K562 (cell line): ENCODE measurements around the gene RBM4B. TPM values are rescaled to one million over a fixed set of nuclear protein-coding genes. Genes with fewer than 3 reads are reported as not detected.

Experiments used
- ATAC-seq: fragments of 200-7000 bp; cut with Tn5 transposase; 3 replicates; pipeline ENCODE4 v1.9.1; 2020; ENCODE audit warnings: moderate library complexity
- BruUV-seq: library from RNA; stranded (reverse); fragments of 400-500 nt; replicated peaks from 2 replicates; lab custom pipeline; 2021; lab: Mats Ljungman, UMichigan
- CTCF ChIA-PET: fragments of 300-600 bp; formaldehyde crosslinking; extraction: SDS; loops from one replicate; lab custom pipeline; 2021; ENCODE audit warnings: low intra/inter-chr PET ratio; lab: Yijun Ruan, JAX
- POLR2A ChIA-PET: fragments of 300-600, 350-650 bp; sonication (Branson Sonifier 250); formaldehyde crosslinking; extraction: SDS; loops from one replicate; lab custom pipeline; 2021; ENCODE audit warnings: antibody characterized with exemption, inconsistent platforms; lab: Yijun Ruan, JAX
- DNase-seq, 4 experiments: peaks; one replicate each; pipeline versions ENCODE4 v3.0.0 to v3.0.0-alpha.2; 2011 to 2018; ENCODE audit warnings: low spot score in 3 of 4, mixed read lengths in 3 of 4; ENCODE audit errors: extremely low read depth in 1 of 4
- FAIRE-seq: peaks from 2 replicates; lab custom pipeline; 2011; peaks lifted over from hg19 to GRCh38; lab: Jason Lieb, UNC
- H2AFZ ChIP-seq: 2 replicates; pipeline ENCODE4 v1.6.0; 2011; ENCODE audit warnings: low read depth, low read length, control low read depth, inconsistent platforms
- H3K27ac ChIP-seq: fragments of 200-600 bp; 3 replicates; pipeline ENCODE4 v1.8.0; 2011; ENCODE audit warnings: low read depth, mild to moderate bottlenecking, control low read depth, inconsistent platforms, low read length, moderate library complexity, mixed read lengths; ENCODE audit errors: extremely low read depth
- H3K27me3 ChIP-seq, 2 experiments: fragments of 300-600 bp in 1 of 2; 2 replicates in 1 of 2; 3 replicates in 1 of 2; pipeline versions ENCODE4 v1.6.0 to v1.8.0; 2011; ENCODE audit warnings: inconsistent platforms in 2 of 2, low read length in 2 of 2, mild to moderate bottlenecking in 1 of 2, mixed read lengths in 1 of 2, moderate library complexity in 1 of 2; ENCODE audit not compliant: control insufficient read depth in 2 of 2, insufficient read depth in 2 of 2
- H3K36me3 ChIP-seq: fragments of 300-600 bp; 3 replicates; pipeline ENCODE4 v1.8.0; 2011; ENCODE audit warnings: mild to moderate bottlenecking, low read length, inconsistent platforms; ENCODE audit not compliant: control insufficient read depth, insufficient read depth
- H3K4me1 ChIP-seq, 2 experiments: fragments of 200-600 bp in 1 of 2; replicated peaks in 1 of 2; 2 replicates in 1 of 2; 3 replicates in 1 of 2; pipeline versions ENCODE4 v1.5.1 to v1.8.0; 2011; ENCODE audit warnings: inconsistent platforms in 2 of 2, low read length in 2 of 2, mild to moderate bottlenecking in 1 of 2, mixed read lengths in 1 of 2, moderate library complexity in 1 of 2; ENCODE audit not compliant: control insufficient read depth in 2 of 2, insufficient read depth in 2 of 2
- H3K4me2 ChIP-seq: 2 replicates; pipeline ENCODE4 v1.6.1; 2011; ENCODE audit warnings: low read length, control low read depth, inconsistent platforms, mixed read lengths; ENCODE audit not compliant: insufficient read depth
- H3K4me3 ChIP-seq: fragments of 200-600 bp; sonication (generic), shearing (Covaris generic); 2 replicates; pipeline ENCODE4 v1.5.1; 2016; ENCODE audit warnings: control low read depth, inconsistent platforms
- H3K79me2 ChIP-seq: fragments of 200-600 bp; 3 replicates; pipeline ENCODE4 v1.8.0; 2011; ENCODE audit warnings: low read length, inconsistent platforms; ENCODE audit not compliant: control insufficient read depth, insufficient read depth
- H3K9ac ChIP-seq, 2 experiments: 2 replicates each; pipeline versions ENCODE4 v1.6.0 to v1.6.1; 2011; ENCODE audit warnings: low read depth in 2 of 2, low read length in 2 of 2, control low read depth in 1 of 2, inconsistent platforms in 1 of 2, mild to moderate bottlenecking in 1 of 2, mixed read lengths in 1 of 2; ENCODE audit not compliant: insufficient read depth in 1 of 2
- H3K9me1 ChIP-seq: one replicate; pipeline ENCODE4 v1.6.0; 2011; ENCODE audit warnings: inconsistent platforms, mild to moderate bottlenecking, low read length, moderate library complexity; ENCODE audit not compliant: control insufficient read depth, insufficient read depth
- H3K9me3 ChIP-seq: replicated peaks from 2 replicates; pipeline ENCODE4 v1.5.1; 2011; ENCODE audit warnings: low read depth, low read length, inconsistent platforms; ENCODE audit not compliant: control insufficient read depth, insufficient read depth
- H4K20me1 ChIP-seq: replicated peaks from 2 replicates; pipeline ENCODE4 v1.6.1; 2011; ENCODE audit warnings: low read length, inconsistent platforms, mixed read lengths; ENCODE audit not compliant: control insufficient read depth, insufficient read depth
- LCOR ChIP-seq: sonication (generic); formaldehyde crosslinking; IDR thresholded peaks from 2 replicates; pipeline ENCODE4 v1.8.0; 2022; ENCODE audit warnings: mild to moderate bottlenecking, missing genetic modification reagents
- NFIC ChIP-seq: fragments of 450-650 bp; IDR thresholded peaks from 2 replicates; pipeline ENCODE4 v1.6.1; 2017; ENCODE audit warnings: mild to moderate bottlenecking, inconsistent platforms
- NRF1 ChIP-seq, 2 experiments: fragments of 450-650 bp; IDR thresholded peaks in 1 of 2; conservative IDR thresholded peaks in 1 of 2; 2 replicates each; pipeline ENCODE4 v1.6.1; 2014; ENCODE audit warnings: mild to moderate bottlenecking in 2 of 2
- PCBP2 ChIP-seq: fragments of 200-400 bp; formaldehyde crosslinking; IDR thresholded peaks from 2 replicates; pipeline ENCODE4 v1.6.1; 2018; ENCODE audit warnings: low read length, low read depth, mild to moderate bottlenecking, moderate library complexity; ENCODE audit not compliant: poor library complexity, severe bottlenecking
- RUNX1 ChIP-seq: sonication (generic); IDR thresholded peaks from 2 replicates; pipeline ENCODE4 v1.6.1; 2016; ENCODE audit warnings: antibody characterized with exemption, low read depth
- ZNF785 ChIP-seq: fragments of 250-450 bp; sonication (Bioruptor Pico); IDR thresholded peaks from 2 replicates; pipeline ENCODE4 v1.4.0; 2020; ENCODE audit warnings: mild to moderate bottlenecking
- WGBS: fragments of 100-300 bp; shearing (Covaris generic); methylation state at CpG from one replicate; pipeline ENCODE4 v1.1.6; 2016; ENCODE audit warnings: low coverage, mixed read lengths; ENCODE audit not compliant: insufficient coverage; ENCODE audit errors: missing lambda C conversion rate; 5-methylcytosine and 5-hydroxymethylcytosine counted together
- in situ Hi-C: fragments of 300-500 bp; cut with MboI; formaldehyde crosslinking; loops from 4 replicates; pipeline ENCODE4 v1.15.0; 2018; ENCODE audit warnings: inconsistent platforms, mixed read lengths
- intact Hi-C: fragments of 100-400 bp; cut with micrococcal nuclease; formaldehyde crosslinking; loops from 2 replicates; pipeline ENCODE4 v1.14.2; 2022
- polyA plus RNA-seq, 8 experiments: library from polyadenylated mRNA; depleted of rRNA in 4 of 8; stranded (reverse) in 5 of 8; unstranded in 3 of 8; fragments of >200 nt; fragmentation: Nextera tagmentation in 2 of 8; fragmentation: Illumina TruSeq in 1 of 8; extraction: Ambion mirVana in 2 of 8; extraction: Trizol in 1 of 8; gene quantifications; 2 replicates each; pipeline versions ENCODE4 v1.2.1 to v1.2.3, GENCODE V29; 2011 to 2014; ENCODE audit warnings: inconsistent platforms in 1 of 8, missing spikeins in 1 of 8
- total RNA-seq, 7 experiments: library from RNA; depleted of rRNA in 6 of 7; stranded (reverse); fragments of >200 nt in 6 of 7; fragmentation: Illumina TruSeq in 2 of 7; extraction: Trizol in 2 of 7; gene quantifications; 2 replicates each; pipeline versions ENCODE4 v1.2.1 to v1.2.3, GENCODE V29; 2011 to 2021; ENCODE audit warnings: low replicate concordance in 1 of 7
- TF ChIP-seq, protein P1 (sequence below), 2 experiments: IDR thresholded peaks; 2 replicates each; pipeline ENCODE4 v1.6.1; 2011; ENCODE audit warnings: borderline replicate concordance in 1 of 2, control low read depth in 1 of 2, low read depth in 1 of 2, low read length in 1 of 2, mild to moderate bottlenecking in 1 of 2, mixed read lengths in 1 of 2, moderate library complexity in 1 of 2; ENCODE audit not compliant: insufficient read depth in 1 of 2, insufficient read length in 1 of 2, poor library complexity in 1 of 2, severe bottlenecking in 1 of 2; ENCODE audit errors: extremely low read depth in 1 of 2

RBM4B gene
- total and polyA plus RNA-seq, 9 of the 15 experiments (the other 6 are each of a cell fraction or from before 2014, with no cell fraction given), result 14.6 to 39.9 (median 23.3) TPM

DNA sequence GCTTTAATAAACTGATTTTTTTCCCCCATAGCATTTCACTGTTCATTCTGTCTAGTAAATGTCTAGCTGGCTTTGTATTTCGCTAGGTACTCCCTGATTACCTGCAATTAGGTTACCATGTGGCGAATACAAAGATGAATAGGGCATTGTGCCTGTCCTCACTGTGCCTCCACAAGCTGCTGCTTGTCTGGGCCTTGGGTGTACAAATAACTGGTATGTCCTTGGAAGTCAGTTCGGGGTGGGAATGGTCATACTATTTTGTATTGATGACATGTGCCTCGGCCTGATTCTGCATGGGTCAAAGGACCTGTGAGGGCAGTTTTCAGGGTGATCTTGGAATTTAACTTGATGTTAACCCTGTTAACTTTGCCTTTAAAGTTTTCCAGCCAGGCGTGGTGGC is 27.8 kb downstream of the RBM4B start:
- no peak for DNase-seq
- TF ChIP-seq PCBP2, result no peak
- no peak for TF ChIP-seq RUNX1
- TF ChIP-seq NFIC, result no peak
- TF ChIP-seq NRF1 (conservative IDR thresholded peaks at IDR 0.05 in 1 of 2, IDR thresholded peaks at IDR 0.05 in 1 of 2), result no peak
- TF ChIP-seq ZNF785 (CRISPR knock-in tag), result no peak
- TF ChIP-seq, protein P1, sequence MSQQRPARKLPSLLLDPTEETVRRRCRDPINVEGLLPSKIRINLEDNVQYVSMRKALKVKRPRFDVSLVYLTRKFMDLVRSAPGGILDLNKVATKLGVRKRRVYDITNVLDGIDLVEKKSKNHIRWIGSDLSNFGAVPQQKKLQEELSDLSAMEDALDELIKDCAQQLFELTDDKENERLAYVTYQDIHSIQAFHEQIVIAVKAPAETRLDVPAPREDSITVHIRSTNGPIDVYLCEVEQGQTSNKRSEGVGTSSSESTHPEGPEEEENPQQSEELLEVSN (IDR thresholded peaks at IDR 0.05; ENCODE audit: borderline replicate concordance in 1 of 2, extremely low read depth in 1 of 2, insufficient read depth in 1 of 2, insufficient read length in 1 of 2, low read depth in 1 of 2, low read length in 1 of 2, poor library complexity in 1 of 2, severe bottlenecking in 1 of 2), result no peak
- no peak for TF ChIP-seq LCOR (CRISPR knock-in tag)
- 96% methylated on average over 5 of the region's 5 CpGs for whole genome bisulfite sequencing
- Histone ChIP-seq H3K4me2 (no peak overlapping the region), H3K9me3 (no peaks in the 10 kb centered on the region), H2AFZ (no peak overlapping the region), H3K9me1 (no peaks in the 10 kb centered on the region), H3K27ac (no peak overlapping the region), H3K79me2 (peaks cover 84% of the 10 kb centered on the region), H3K4me1 (peaks cover 0 to 9% of the 10 kb centered on the region in 2 experiments; a peak in 2 of 5 replicates), H3K4me3 (no peak overlapping the region), H3K9ac (no peak overlapping the region), H3K27me3 (no peaks in the 10 kb centered on the region), H3K36me3 (peaks cover 66% of the 10 kb centered on the region), H4K20me1 (peaks cover 24% of the 10 kb centered on the region)
- ATAC-seq, result no peak
- no peak for FAIRE-seq
- ChIA-PET POLR2A (interaction anchor here (1.1 to 26.4 kb wide), 6 partner anchors 10 to 166 kb away, joined by 3 to 387 read pairs (median 44); partner anchors contain the start of genes RBM14, RBM4 and RBM4B), CTCF (no interaction called here)
- no TSS peak for BruUV-seq
- intact Hi-C loops, result no loop called here
- in situ Hi-C loops, result no loop called here
